ENCODE measurements around the gene ATP8B2.
A peak's percentile ranks its signal among the peaks of the same experiment; 100 is the strongest.
"Not testable (repeated sequence)": the region's sequence is repeated elsewhere in the genome, so short reads cannot be mapped to it uniquely, and the experiment has no call there.

The ATP8B2 gene

DNA sequence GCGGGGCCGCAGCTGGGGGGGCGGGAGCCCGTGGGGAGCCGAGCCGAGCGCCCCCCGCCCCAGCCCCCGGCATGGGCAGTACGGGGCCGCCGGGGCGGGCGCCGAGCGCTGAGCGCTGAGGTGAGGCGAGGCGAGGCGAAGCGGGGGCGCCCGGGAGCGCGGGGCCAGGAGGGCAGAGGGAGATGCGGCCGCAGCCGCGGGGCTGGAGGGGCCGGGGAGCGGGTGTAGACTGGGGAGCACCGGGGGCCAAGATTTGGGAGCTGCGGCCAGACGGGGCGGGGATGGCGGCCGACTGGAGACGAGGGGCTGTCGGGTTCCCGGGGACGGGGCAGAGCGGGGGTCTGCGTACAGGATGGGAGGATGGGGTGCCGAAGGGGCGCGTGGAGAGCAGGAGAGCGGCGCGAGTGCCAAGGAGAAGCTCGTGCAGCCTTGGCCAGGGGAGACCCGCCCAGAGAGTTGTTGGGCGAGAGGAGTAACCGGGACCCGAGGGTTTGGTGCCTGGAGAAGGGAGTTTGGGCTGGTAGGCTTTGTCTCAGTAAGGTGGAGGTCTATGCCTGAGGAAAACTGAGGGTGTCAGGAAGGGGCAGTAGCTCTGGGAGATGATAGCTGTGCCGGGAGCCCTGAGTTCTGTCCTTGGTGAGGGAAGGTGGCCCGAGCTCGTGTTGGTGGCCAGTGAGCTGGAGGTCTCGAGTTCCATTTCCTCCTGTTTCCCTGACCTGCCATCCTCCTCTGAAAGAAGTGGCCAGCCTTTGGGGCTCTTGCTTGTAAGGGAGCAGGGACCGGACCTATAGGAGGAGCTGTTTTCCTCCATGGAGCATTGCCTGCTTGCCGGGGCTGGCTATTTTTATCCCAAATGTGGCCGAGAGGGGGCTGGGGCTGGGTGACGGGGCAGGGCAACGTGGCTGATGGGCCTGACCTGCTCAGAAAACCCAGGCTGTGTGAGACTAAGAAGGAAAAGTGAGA lies 539 bp downstream of the ATP8B2 start:
- peak in 1 of 2 experiments; percentile 55 for DNase-seq (ENCODE audit: low read depth in 2 of 2)

GRCh38 chr1:154326546-154327465 lies 1.5 kb downstream of the ATP8B2 start:
- no peak for DNase-seq (ENCODE audit: low read depth in 2 of 2)

GRCh38 chr1:154327466-154328317 lies 2.4 kb downstream of the ATP8B2 start:
- no peak for DNase-seq (ENCODE audit: low read depth in 2 of 2)

GRCh38 chr1:154328318-154329151 lies 3.2 kb downstream of the ATP8B2 start:
- DNase-seq (ENCODE audit: low read depth in 2 of 2): peak; percentile 67 to 83

GRCh38 chr1:154329152-154329521 lies 3.8 kb downstream of the ATP8B2 start:
- DNase-seq (ENCODE audit: low read depth in 2 of 2): no peak

DNA sequence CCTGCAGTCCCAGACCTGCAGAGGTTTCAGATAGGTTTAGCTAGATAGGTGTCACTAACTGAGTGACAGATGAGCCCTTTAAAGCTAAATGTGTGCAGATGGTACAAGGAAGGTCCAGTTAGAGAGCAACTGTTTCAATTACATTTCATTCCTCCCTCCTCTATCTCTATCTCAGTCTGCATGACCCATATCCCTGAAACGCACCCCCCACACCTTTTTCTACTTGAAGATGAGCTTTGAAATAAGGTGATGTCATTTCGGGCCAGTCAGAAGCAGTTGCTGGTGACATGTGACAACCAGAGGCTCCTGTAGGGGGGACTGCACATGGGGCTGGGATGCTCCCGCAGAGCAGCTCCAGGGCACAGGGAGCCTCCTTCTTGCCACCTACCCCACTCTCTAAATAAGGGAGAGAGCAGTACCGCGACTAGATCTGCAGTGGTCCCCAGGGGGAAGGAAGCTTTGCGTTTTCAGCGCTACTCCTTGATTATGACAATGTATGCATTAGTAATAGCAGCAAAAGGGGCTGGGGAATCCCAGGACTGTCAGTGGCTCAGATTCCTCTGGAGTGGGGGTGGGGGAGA lies 4.3 kb downstream of the ATP8B2 start:
- no peak for DNase-seq (ENCODE audit: low read depth in 2 of 2)

GRCh38 chr1:154330669-154331068 lies 5.3 kb downstream of the ATP8B2 start:
- DNase-seq (ENCODE audit: low read depth in 2 of 2): no peak

DNA sequence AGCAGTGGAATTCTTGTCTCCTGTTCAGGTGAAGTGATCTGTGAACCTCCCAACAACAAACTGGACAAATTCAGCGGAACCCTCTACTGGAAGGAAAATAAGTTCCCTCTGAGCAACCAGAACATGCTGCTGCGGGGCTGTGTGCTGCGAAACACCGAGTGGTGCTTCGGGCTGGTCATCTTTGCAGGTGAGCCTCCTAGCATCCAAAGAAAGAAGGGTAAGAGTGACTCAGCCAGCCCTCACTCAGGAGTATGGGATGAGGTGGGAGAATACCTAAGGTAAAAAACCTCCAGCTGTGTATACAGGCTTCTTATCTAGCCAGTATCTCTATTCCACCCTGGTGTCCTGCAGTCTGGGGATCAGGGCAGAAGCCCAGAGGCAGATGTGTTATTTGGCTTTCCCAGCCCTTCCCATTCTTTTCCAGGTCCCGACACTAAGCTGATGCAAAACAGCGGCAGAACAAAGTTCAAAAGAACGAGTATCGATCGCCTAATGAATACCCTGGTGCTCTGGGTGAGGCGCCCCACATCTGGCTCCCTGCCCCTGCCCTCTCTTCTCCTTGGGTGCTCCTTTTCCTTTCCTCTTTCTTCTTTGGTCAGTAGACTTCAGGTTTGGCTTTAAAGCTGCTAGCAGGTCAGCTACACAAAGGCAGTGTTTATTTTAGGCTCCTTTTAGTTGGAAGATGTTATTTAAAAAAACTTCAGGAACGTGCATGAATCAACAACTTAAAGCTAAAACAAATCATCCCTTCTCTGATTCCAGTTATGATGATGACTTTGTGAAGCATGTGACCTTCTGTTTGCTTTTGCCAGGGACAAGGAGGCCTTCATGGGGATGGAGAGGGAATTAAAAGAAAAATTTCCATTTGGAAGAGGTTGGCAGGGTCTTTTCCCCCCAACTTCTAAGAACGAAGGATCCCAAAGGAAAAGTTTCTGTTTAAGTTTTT lies 9.0 kb downstream of the ATP8B2 start:
- DNase-seq (ENCODE audit: low read depth in 2 of 2): no peak

DNA sequence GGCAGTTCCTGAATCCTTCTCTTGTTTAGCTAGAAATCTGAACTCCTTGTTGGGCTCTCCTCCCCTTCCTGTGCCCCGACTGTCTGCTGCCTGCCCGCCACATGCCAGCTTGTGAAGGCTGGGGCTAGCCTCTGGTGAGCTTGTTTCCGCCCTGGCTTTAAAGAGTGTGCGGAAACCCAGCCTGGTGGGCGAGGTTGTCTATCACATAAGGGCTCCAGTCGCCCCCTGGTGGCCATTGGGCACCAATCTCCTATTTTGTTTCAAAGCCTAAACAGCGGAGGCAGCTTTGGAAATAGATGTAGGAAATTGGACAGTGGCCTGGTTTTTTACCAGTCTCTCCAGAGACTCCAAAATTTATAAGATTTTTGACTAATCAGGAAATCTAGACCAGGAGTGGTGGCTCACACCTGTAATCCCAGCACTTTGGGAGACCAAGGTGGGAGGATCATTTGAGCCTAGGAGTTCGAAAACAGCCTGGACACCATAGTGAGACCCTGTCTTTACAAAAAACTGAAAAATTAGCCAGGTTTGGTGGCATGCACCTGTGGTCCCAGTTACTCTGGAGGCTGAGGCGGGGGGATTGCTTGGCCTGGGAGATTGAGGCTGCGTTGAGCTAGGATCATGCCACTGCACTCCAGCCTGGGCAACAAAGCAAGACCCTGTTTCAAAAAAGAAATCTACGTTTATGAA lies 9.8 kb downstream of the ATP8B2 start:
- DNase-seq (ENCODE audit: low read depth in 2 of 2): peak; percentile 73 to 93

DNA sequence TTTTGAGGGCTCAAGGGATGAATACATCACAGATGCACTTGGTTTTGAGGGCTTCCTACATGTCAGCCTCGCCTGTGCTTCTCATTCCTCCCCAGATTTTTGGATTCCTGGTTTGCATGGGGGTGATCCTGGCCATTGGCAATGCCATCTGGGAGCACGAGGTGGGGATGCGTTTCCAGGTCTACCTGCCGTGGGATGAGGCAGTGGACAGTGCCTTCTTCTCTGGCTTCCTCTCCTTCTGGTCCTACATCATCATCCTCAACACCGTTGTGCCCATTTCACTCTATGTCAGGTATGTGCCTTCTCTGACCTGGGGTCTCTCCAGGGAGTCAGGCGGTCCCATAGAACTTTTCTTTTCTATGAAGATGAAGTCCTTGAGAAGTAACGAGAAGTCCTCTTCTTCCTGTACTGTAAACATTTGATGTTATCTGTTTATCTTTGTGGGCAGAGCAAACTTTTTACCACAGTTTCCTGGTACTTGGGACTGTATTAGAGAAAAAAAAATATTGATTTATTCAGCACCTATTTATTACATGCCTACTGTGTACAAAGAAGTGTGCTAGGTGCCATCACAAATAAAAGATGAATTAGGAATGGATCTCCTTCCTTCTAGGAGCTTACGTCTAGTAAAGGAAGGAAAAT lies 12.0 kb downstream of the ATP8B2 start:
- no peak for DNase-seq (ENCODE audit: low read depth in 2 of 2)

- no peak for DNase-seq (ENCODE audit: low read depth in 2 of 2)
Measured at GRCh38 chr1:154338875-154339274, 13.6 kb downstream of the ATP8B2 start.

GRCh38 chr1:154341366-154341765 lies 16.0 kb downstream of the ATP8B2 start:
- not testable (repeated sequence) for DNase-seq (ENCODE audit: low read depth in 2 of 2)

GRCh38 chr1:154342132-154342531 lies 16.8 kb downstream of the ATP8B2 start:
- DNase-seq (ENCODE audit: low read depth in 2 of 2): no peak

- DNase-seq (ENCODE audit: low read depth in 2 of 2): peak in 1 of 2 experiments; percentile 64
Measured at GRCh38 chr1:154342836-154343472, 17.6 kb downstream of the ATP8B2 start.

- peak in 1 of 2 experiments; percentile 74 for DNase-seq (ENCODE audit: low read depth in 2 of 2)
Measured at GRCh38 chr1:154344977-154345837, 19.9 kb downstream of the ATP8B2 start.

GRCh38 chr1:154346276-154346917 lies 21.1 kb downstream of the ATP8B2 start:
- no peak for DNase-seq (ENCODE audit: low read depth in 2 of 2)

Measured in stimulated activated CD4-positive, alpha-beta T cell treated with anti-CD3 and anti-CD28 coated beads, Interleukin-12 subunit alpha, Interleukin-12 subunit beta, amount 100 ng/mL, for 24 hours (primary cell).